HT-29 (cell line): Measurements from ENCODE around the gene FIZ1. TPM values are rescaled to one million over a fixed set of nuclear protein-coding genes. Genes with fewer than 3 reads are reported as not detected.
A peak's percentile ranks its signal among the peaks of the same experiment; 100 is the strongest.

Experiments used
- DNase-seq: peaks from one replicate; pipeline ENCODE4 v3.0.0-alpha.2; 2015; ENCODE audit warnings: low spot score
- total RNA-seq: library from RNA; depleted of rRNA; stranded (reverse); fragments of >200 nt; shearing (Covaris generic); gene quantifications from 2 replicates; pipeline ENCODE4 v1.2.3, GENCODE V29; 2014

The FIZ1 gene
- total RNA-seq, 1 experiment from 2014 or later = 19.2 TPM

DNA sequence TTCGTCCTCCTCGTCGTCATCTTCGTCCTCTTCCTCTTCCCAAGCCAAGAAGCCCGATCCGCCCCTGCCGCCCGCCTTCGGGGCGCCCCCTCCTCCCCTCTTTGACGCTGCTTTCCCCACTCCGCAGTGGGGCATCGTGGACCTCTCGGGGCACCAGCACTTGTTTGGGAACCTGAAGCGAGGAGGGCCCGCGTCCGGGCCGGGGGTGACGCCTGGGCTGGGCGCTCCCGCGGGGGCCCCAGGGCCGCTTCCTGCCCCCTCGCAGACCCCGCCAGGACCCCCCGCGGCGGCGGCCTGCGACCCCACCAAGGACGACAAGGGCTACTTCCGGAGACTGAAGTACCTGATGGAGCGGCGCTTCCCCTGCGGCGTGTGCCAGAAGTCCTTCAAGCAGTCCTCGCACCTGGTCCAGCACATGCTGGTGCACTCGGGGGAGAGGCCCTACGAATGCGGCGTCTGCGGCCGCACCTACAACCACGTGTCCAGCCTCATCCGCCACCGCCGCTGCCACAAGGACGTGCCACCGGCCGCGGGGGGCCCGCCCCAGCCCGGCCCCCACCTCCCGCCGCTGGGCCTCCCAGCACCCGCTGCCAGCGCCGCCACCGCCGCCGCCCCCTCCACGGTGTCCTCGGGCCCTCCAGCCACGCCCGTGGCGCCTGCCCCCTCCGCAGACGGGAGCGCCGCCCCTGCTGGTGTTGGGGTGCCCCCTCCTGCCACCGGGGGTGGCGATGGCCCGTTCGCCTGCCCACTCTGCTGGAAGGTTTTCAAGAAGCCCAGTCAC is 14.8 kb upstream of the FIZ1 start:
- no peak for DNase-seq

GRCh38 chr19:55613396-55613795 is 14.1 kb upstream of the FIZ1 start:
- DNase-seq = no peak

- DNase-seq = no peak
Observed at GRCh38 chr19:55611983-55612645, 12.8 kb upstream of the FIZ1 start.

DNA sequence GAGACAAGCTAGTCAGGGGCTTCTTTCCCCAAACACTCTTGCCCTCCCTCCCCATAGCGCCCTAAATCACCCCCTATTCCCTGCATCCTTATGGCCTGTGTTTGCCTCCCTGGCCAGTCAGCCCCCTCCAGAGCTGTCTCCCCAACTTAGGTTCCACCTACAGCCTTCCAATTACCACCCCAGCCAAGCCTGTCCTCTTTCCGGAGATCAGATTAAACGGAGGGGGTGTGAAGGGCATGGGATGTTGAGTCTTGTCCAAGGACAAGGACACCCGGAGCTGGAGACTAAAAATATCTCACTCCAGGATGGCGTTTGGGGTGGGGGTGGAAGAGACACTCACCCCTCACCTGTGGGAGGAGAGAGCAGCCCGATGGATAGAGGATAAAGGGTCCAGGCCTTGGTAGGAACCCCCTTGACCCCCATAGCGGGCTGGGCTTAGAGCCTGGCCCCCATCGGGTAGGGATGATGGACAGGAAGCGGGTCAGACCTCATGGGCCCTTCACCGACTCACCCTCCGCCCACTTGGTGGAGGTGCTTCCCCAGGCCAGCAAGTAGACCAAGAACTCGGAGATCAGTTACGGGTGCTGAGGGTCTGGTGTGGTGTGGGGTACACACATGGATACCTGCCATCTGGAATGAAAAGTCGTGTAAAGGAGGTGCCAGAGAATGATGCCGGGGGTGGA is 12.1 kb upstream of the FIZ1 start:
- DNase-seq = no peak

DNA sequence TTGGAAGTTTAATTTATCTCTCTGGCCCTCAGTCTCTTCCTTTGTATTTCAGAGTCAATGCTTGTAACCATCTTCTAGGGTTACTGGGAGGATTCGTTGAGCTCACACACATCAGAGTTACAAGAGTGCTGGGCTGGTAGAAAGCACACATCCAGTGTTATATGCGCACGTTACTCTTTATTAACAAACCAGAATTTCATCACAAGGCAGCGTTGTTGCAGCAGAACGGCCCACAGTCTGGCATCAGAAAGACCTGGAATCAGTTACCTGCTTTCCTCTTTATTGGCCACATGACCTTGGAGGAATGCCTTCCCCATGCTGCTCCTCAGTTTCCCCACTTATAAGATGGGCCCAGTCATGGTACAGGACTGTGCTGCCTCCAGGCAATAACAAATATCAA is 10.0 kb upstream of the FIZ1 start:
- no peak for DNase-seq

- DNase-seq = no peak
Observed at GRCh38 chr19:55606817-55607216, 7.5 kb upstream of the FIZ1 start.

DNA sequence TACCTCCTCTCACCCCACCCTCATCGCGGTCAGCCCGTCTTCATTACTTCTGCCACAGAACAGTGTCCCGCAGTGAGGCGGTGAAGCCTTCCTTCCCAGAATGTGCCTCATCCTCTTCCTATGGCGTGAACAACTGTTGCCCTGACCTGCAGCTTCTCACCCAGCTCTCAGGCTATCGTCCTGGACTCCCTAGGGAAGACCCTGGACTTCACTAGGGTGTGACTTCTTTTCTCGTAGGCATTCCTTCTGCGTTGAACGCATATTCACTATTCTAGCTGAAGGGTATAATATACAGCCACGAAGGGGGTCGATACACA is 7.1 kb upstream of the FIZ1 start:
- no peak for DNase-seq

DNA sequence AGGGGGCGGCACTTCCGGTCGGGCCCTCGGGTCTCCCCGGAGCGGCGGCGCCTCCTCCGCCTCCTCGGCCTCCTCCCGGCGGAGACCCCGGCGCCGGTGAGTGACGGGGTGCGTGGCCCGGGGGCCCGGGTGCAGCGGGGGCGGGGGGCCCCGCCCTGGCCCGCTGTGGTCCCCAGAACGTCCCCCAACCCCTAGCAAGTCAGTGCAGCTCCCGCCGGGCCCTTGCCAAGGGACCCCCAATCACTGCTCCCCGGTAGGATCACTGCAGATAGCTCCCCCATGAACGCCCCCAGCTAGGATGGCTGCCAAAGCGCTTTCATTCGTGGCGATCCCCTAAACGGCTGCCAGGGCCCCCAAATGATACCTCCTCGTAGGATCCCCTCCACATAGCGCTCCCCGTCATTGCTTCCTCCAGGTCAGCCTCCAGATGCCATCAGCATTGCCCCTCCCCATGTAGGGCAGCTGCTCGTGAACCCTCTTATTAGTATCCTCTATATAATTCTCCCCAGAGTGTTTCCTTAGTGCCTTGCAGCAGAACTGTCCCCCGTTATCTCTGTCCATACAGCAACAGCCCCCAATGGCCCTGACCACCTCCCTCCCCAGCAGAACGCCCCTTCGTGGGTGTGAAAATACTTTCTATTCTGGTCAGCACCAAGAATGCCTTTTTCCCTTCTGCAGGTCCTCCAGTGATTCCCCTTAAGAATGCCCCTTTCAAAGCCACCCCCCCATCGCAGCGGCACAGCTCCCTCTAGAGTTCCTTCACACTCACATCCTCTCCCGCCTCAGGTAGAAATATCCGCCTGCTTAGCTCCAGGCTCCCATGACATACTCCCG is 6.5 kb upstream of the FIZ1 start, which contains the start of gene ZNF865:
Gene ZNF865 (plus strand): TSS at position 11 of the 834 bp plus-strand sequence. CDS start 7,972 bp downstream, outside the sequence.
- peak; percentile 96 for DNase-seq

DNA sequence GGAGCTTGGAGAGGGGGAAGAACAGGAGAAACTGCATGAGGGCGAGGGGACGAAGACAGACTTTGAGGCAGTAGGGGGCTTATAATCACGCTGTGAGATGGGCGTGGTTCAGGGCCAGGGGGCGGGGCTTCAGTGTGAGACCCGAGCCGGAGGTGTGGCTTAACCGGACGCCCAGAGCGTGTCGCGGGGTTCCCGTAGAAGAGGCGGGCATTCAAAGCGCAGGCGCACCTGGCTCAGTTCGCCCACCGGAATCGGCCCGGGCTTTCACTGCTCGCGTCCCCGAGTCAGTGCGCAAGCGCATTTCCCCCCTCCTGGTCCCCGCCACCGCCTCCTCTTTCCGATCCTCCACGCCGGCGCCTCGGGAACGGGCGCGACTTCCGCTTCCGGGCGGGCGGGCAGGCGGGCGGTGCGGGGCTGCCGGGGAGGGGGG is 5.9 kb upstream of the FIZ1 start:
- DNase-seq = peak; percentile 100

DNA sequence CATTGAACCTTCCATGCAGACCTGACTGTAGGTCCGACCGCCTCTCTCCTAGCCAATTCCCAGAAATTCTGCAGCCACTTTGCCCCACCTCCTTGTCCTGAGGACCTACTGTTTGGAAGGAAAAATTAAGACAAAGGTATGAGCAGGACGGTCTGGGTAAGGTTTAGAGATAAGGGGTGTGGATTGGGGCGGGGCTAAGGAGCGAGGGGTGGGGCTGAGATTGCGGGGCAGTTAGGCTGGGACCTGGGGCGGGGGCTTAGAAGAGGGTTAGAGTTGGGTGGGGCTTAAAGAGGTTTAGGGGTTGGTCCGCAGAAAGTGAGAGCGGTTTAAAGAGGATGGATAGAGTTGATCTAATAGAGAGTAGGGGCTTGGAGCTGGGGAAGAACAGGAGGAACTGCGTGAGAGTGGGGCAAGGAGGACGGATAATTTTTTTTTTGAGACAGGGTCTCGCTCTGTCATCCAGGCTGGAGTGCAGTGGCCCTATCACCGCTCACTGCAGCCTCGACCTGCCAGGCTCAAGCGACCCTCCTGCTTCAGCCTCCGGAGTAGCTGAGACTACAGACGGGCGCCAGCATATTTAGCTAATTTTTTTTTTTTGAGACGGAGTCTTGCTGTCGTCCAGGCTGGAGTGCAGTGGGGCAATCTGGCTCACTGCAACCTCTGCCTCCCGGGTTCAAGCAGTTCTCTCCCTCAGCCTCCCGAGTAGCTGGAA is 4.4 kb upstream of the FIZ1 start:
- DNase-seq = no peak

- DNase-seq = no peak
Observed at GRCh38 chr19:55603115-55603514, 3.8 kb upstream of the FIZ1 start.

DNA sequence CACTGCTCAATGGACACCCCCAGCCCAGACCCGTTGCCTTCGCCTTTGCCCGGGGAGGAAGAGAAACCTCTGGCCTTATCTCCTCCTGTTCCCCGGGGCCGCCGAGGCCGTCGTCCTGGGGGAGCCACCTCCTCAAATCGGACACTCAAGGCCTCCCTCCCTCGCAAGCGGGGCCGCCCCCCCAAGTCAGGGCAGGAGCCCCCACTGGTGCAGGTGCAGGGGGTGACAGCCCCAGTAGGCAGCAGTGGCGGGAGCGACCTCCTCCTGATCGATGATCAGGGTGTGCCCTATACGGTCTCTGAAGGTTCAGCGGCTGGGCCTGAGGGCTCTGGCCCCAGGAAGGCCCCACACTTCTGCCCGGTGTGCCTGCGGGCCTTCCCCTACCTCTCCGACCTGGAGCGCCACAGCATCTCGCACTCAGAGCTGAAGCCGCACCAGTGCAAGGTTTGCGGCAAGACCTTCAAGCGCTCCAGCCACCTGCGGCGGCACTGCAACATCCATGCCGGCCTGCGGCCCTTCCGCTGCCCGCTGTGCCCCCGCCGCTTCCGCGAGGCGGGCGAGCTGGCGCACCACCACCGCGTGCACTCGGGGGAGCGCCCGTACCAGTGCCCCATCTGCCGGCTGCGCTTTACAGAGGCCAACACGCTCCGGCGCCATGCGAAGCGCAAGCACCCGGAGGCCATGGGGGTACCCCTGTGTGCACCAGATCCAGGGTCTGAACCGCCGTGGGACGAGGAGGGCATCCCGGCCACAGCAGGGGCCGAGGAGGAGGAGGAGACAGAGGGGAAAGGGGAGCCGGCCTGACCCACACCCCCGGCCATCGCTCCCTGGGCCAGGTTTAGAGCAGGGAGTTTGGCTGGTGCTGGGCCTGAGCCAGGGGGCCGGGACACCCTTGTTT is 3.0 kb upstream of the FIZ1 start:
- DNase-seq = no peak

DNA sequence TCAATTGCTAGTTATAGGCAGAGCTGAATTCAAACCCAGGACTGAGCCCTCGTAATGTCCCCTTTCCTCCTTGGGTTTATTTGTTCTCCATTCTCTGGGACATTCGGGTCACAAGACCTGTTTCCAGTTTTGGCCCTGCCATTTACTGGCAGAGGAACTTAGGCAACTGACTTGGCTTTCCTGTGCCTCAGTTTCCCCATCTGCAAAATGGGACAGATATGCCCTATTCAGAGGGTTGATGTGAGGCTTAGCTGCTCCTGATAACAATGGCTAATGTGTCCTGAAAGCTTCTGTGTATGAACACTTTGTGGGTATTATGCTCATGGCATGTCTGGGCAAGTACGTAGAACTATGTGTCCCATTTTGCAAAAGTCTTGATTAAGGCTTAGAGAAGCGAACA is 1.8 kb upstream of the FIZ1 start:
- DNase-seq = no peak

- DNase-seq = no peak
Observed at GRCh38 chr19:55600662-55601028, 1.3 kb upstream of the FIZ1 start.

GRCh38 chr19:55599842-55600661 is 735 bp upstream of the FIZ1 start, which contains the start of gene ZNF524:
TSS of gene ZNF524 (plus strand) at chr19:55600288. CDS start at chr19:55602113, 1,825 bp downstream.
- peak; percentile 61 for DNase-seq

DNA sequence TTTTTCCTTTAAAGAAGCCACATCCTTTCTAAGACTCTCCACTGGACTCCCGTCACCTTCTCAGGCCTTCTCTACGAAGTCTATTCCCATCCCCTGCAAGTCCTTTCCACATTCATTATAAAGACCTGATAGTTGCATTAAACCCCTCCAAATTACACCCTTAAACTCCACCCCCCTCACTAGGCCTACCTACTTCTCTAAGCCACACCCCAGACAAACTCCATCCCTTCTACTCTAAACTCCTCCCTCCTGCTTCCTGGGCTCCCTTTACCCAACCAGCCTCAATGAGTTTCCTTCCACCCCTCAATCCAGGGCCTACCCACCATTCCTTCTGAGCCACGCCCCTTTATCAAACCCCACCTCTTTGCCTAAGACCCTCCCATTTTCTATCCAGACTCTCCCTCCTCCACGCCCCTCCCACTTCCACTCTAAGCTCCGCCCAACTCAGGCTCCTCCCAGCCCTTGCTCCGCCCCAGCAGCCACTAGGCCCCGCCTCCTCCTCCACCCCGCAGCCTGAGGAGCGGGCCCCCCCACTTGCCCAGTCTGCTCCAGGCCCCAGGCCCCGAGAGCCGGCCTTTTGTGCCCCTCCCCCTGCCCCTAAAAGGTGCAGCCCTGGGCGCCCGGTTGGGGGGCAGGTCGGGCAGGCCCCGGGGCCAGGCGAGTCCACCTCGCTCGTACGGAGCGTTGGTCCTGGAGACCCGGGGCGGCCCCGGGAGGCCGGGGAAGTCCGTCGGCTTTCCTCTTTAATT is 424 bp downstream of the FIZ1 start:
- DNase-seq = peak; percentile 100

DNA sequence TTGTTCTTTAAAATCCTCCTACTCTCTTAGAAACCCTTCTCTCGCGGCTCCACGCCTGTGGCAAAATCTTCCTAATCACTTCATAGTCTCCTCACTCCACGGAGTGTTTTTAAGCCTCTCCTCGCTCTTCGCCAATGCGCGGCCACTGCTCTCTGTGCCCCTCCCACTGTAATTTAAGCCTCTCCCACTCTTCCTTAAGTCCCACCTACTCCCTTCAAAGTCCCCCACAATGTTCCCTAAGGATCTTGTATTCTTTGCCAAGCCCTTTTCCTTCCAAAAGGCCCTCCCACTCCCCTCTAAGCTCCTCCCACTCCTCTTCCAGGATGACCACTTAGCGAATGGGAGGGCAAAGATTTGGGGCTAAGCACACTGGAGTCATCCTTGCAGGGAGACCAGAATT is 1.3 kb downstream of the FIZ1 start:
- DNase-seq = no peak

DNA sequence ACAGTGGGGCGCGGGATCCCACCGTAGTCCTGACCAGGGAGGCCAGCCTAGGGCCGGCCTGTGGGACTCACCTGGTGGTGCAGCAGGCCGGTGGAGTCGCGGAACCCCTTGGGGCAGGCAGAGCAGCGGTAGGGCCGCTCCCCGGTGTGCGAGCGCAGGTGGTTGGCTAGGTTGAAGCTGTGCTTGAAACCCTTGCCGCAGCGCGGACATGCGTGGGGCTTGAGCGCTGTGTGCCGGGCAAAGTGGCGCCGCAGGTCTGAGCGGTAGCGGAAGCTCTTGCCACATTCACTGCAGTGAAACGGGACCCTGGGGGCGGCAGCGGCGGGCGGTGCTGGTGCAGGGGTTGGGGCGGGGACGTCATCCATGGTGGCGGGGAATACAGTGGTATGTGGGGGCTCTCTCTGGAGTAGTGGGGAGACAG is 1.8 kb downstream of the FIZ1 start:
- DNase-seq = no peak
